Endothelial cell of umbilical vein (primary cell): ENCODE data around the gene TRAPPC11. TPM values are rescaled to one million over a fixed set of nuclear protein-coding genes. Genes with fewer than 3 reads are reported as not detected.

ENCODE experiments used
- BruUV-seq: library from RNA; stranded (reverse); fragments of 400-500 nt; replicated peaks from 2 replicates; lab custom pipeline; 2021; lab: Mats Ljungman, UMichigan
- CTCF ChIA-PET: fragments of 300-600, 350-600 bp; sonication (Branson Sonifier 250); formaldehyde crosslinking; loops from one replicate; lab custom pipeline; 2021; ENCODE audit warnings: antibody characterized with exemption, inconsistent platforms; lab: Charles Lee
- POLR2A ChIA-PET: fragments of 300-600, 350-600 bp; sonication (Branson Sonifier 250); formaldehyde crosslinking; loops from one replicate; lab custom pipeline; 2021; ENCODE audit warnings: antibody characterized with exemption, inconsistent platforms; lab: Charles Lee
- DNase-seq: peaks from one replicate; pipeline ENCODE4 v3.0.0-alpha.2; 2011; ENCODE audit warnings: low read depth, low spot score
- FAIRE-seq: peaks from 2 replicates; lab custom pipeline; 2011; peaks lifted over from hg19 to GRCh38; lab: Jason Lieb, UNC
- H2AFZ ChIP-seq: 2 replicates; pipeline ENCODE4 v1.6.0; 2012; ENCODE audit warnings: low read depth, low read length, control low read depth, inconsistent platforms
- H3K27ac ChIP-seq: 2 replicates; pipeline ENCODE4 v1.5.1; 2011; ENCODE audit warnings: low read depth, mild to moderate bottlenecking, control low read depth, low read length, moderate library complexity; ENCODE audit not compliant: insufficient read depth
- H3K27me3 ChIP-seq, 2 experiments: 2 replicates each; pipeline versions ENCODE4 v1.6.0 to v1.6.1; 2011; ENCODE audit warnings: low read length in 2 of 2, mixed read lengths in 1 of 2; ENCODE audit not compliant: control insufficient read depth in 2 of 2, insufficient read depth in 2 of 2
- H3K36me3 ChIP-seq, 2 experiments: 2 replicates in 1 of 2; 3 replicates in 1 of 2; pipeline ENCODE4 v1.5.1; 2011; ENCODE audit warnings: low read length in 2 of 2, mild to moderate bottlenecking in 1 of 2, moderate library complexity in 1 of 2; ENCODE audit not compliant: control insufficient read depth in 2 of 2, insufficient read depth in 2 of 2; ENCODE audit errors: extremely low read depth in 1 of 2
- H3K4me1 ChIP-seq: 3 replicates; pipeline ENCODE4 v1.5.1; 2011; ENCODE audit warnings: mild to moderate bottlenecking, low read length; ENCODE audit not compliant: control insufficient read depth, insufficient read depth; ENCODE audit errors: extremely low read depth
- H3K4me2 ChIP-seq: 2 replicates; pipeline ENCODE4 v1.6.1; 2011; ENCODE audit warnings: low read length, control low read depth, mixed read lengths; ENCODE audit not compliant: insufficient read depth
- H3K4me3 ChIP-seq, 3 experiments: fragments of 200-600 bp in 1 of 3; sonication (generic), shearing (Covaris generic) in 1 of 3; replicated peaks in 1 of 3; 2 replicates each; pipeline ENCODE4 v1.5.1; 2011 to 2016; ENCODE audit warnings: control low read depth in 3 of 3, low read length in 3 of 3, mild to moderate bottlenecking in 2 of 3, inconsistent platforms in 1 of 3, low read depth in 1 of 3, moderate library complexity in 1 of 3; ENCODE audit not compliant: insufficient read depth in 1 of 3
- H3K79me2 ChIP-seq: 2 replicates; pipeline ENCODE4 v1.6.0; 2012; ENCODE audit warnings: low read length, inconsistent platforms; ENCODE audit not compliant: control insufficient read depth, insufficient read depth
- H3K9ac ChIP-seq: replicated peaks from 2 replicates; pipeline ENCODE3; 2011; ENCODE audit warnings: low read length, control low read depth; ENCODE audit not compliant: insufficient read depth; ENCODE audit errors: extremely low read depth
- H3K9me1 ChIP-seq: replicated peaks from 3 replicates; pipeline ENCODE4 v1.6.0; 2011; ENCODE audit warnings: mild to moderate bottlenecking, low read length; ENCODE audit not compliant: control insufficient read depth, insufficient read depth; ENCODE audit errors: extremely low read depth
- H3K9me3 ChIP-seq: replicated peaks from 2 replicates; pipeline ENCODE4 v1.5.1; 2012; ENCODE audit warnings: low read length, inconsistent platforms; ENCODE audit not compliant: control insufficient read depth, insufficient read depth
- H4K20me1 ChIP-seq: replicated peaks from 2 replicates; pipeline ENCODE3; 2011; ENCODE audit warnings: mild to moderate bottlenecking, low read length; ENCODE audit not compliant: control insufficient read depth, insufficient read depth; ENCODE audit errors: extremely low read depth
- CTCF ChIP-seq, 2 donors: IDR thresholded peaks; 1 replicate in 1 of 2; 2 replicates in 1 of 2; pipeline ENCODE4 v1.5.1; 2011; ENCODE audit warnings: low read length in 2 of 2, mild to moderate bottlenecking in 2 of 2, moderate library complexity in 2 of 2, control low read depth in 1 of 2, inconsistent platforms in 1 of 2, low read depth in 1 of 2; ENCODE audit not compliant: insufficient read depth in 1 of 2; ENCODE audit errors: extremely low read depth in 1 of 2
- EZH2 ChIP-seq: IDR thresholded peaks from 2 replicates; pipeline ENCODE4 v1.6.1; 2012; ENCODE audit warnings: borderline replicate concordance, low read depth, mild to moderate bottlenecking, moderate library complexity, low read length, inconsistent platforms; ENCODE audit not compliant: severe bottlenecking
- FOS ChIP-seq: IDR thresholded peaks from 2 replicates; pipeline ENCODE4 v1.6.1; 2011; ENCODE audit warnings: mild to moderate bottlenecking, low read length, moderate library complexity, borderline replicate concordance; ENCODE audit not compliant: insufficient read depth
- GATA2 ChIP-seq: IDR thresholded peaks from 2 replicates; pipeline ENCODE4 v1.7.0; 2011; ENCODE audit warnings: low read depth, mild to moderate bottlenecking, moderate library complexity, mixed read lengths, low read length; ENCODE audit not compliant: insufficient read length, insufficient read depth
- JUN ChIP-seq: IDR thresholded peaks from 2 replicates; pipeline ENCODE4 v1.6.1; 2011; ENCODE audit warnings: borderline replicate concordance, low read depth; ENCODE audit not compliant: insufficient read length, insufficient read depth
- MAX ChIP-seq: IDR thresholded peaks from 2 replicates; pipeline ENCODE4 v1.6.1; 2011; ENCODE audit not compliant: insufficient read depth, insufficient read length
- MYC ChIP-seq: IDR thresholded peaks from one replicate; pipeline ENCODE4 v1.6.1; 2011; ENCODE audit warnings: mild to moderate bottlenecking, low read depth, low read length
- POLR2A ChIP-seq: IDR thresholded peaks from 2 replicates; pipeline ENCODE4 v1.6.1; 2012; ENCODE audit warnings: low read depth, mild to moderate bottlenecking, control low read depth, low read length
- POLR2AphosphoS5 ChIP-seq: IDR thresholded peaks from 2 replicates; pipeline ENCODE4 v1.6.1; 2012; ENCODE audit warnings: low read depth, mild to moderate bottlenecking, control low read depth, low read length, moderate library complexity; ENCODE audit not compliant: insufficient read depth
- dilution Hi-C: fragments of 300-500 bp; cut with MboI; formaldehyde crosslinking; loops from one replicate; pipeline ENCODE4 v1.15.0; 2019; ENCODE audit warnings: low sequenced_read_pairs; ENCODE audit not compliant: extremely low pct_ligation_motif_present
- intact Hi-C: fragments of 100-400 bp; cut with micrococcal nuclease; formaldehyde crosslinking; loops from one replicate; pipeline ENCODE4 v1.10.0; 2022
- polyA plus RNA-seq, 4 experiments: library from polyadenylated mRNA; depleted of rRNA in 3 of 4; stranded (reverse) in 3 of 4; unstranded in 1 of 4; fragments of >200 nt; gene quantifications; 2 replicates each; pipeline versions ENCODE4 v1.2.1 to v1.2.3, GENCODE V29; 2011 to 2012; ENCODE audit warnings: missing spikeins in 1 of 4
- total RNA-seq: library from RNA; stranded (reverse); gene quantifications from 2 replicates; pipeline ENCODE4 v1.2.3, GENCODE V29; 2021

Gene TRAPPC11
- total and polyA plus RNA-seq, 2 donors (not counting 3 experiments of a cell fraction or from before 2014, with no cell fraction given) = 21.2 to 32.1 TPM

- no peaks in the 10 kb centered on the region for H4K20me1 ChIP-seq
- no peak overlapping the region for H3K27ac ChIP-seq
- no peak for FAIRE-seq
- intact Hi-C loops (no loop called here), dilution Hi-C loops (no loop called here)
- no peak for DNase-seq
- no peak overlapping the region for H3K4me3 ChIP-seq
- ChIA-PET CTCF (no interaction called here), POLR2A (no interaction called here)
- no peaks in the 10 kb centered on the region for H3K27me3 ChIP-seq
- H3K9me3 ChIP-seq = no peaks in the 10 kb centered on the region
- no peaks in the 10 kb centered on the region for H3K9me1 ChIP-seq
- no peaks in the 10 kb centered on the region for H3K79me2 ChIP-seq
- H3K4me1 ChIP-seq = peaks cover 2% of the 10 kb centered on the region
- no peak for TF ChIP-seq MAX
- TF ChIP-seq GATA2 = no peak
- TF ChIP-seq MYC = no peak
- TF ChIP-seq EZH2 = no peak
- no peak for TF ChIP-seq JUN
- no peak for TF ChIP-seq CTCF (IDR thresholded peaks at IDR 0.05; ENCODE audit: extremely low read depth in 1 of 2, insufficient read depth in 1 of 2, low read depth in 1 of 2, low read length in 2 of 2)
- H2AFZ ChIP-seq = no peak overlapping the region
- no peaks in the 10 kb centered on the region for H3K36me3 ChIP-seq
- H3K4me2 ChIP-seq = no peak overlapping the region
- no peak overlapping the region for H3K9ac ChIP-seq
- BruUV-seq = no TSS peak
Measured at GRCh38 chr4:183751106-183751505, 92.0 kb downstream of the TRAPPC11 start.

GRCh38 chr4:183755596-183755995 lies 96.5 kb downstream of the TRAPPC11 start:
- Histone ChIP-seq H3K9me1 (no peaks in the 10 kb centered on the region), H3K36me3 (no peaks in the 10 kb centered on the region), H3K4me1 (no peaks in the 10 kb centered on the region), H3K9ac (no peak overlapping the region), H2AFZ (no peak overlapping the region), H4K20me1 (no peaks in the 10 kb centered on the region), H3K27ac (no peak overlapping the region), H3K9me3 (no peaks in the 10 kb centered on the region), H3K27me3 (no peaks in the 10 kb centered on the region), H3K79me2 (no peaks in the 10 kb centered on the region), H3K4me3 (no peak overlapping the region), H3K4me2 (no peak overlapping the region)
- dilution Hi-C loops = no loop called here
- no peak for DNase-seq
- ChIA-PET POLR2A (no interaction called here), CTCF (no interaction called here)
- intact Hi-C loops = no loop called here
- no peak for FAIRE-seq
- no TSS peak for BruUV-seq
- TF ChIP-seq FOS (no peak), JUN (no peak), POLR2AphosphoS5 (no peak), GATA2 (no peak), CTCF (IDR thresholded peaks at IDR 0.05; ENCODE audit: extremely low read depth in 1 of 2, insufficient read depth in 1 of 2, low read depth in 1 of 2, low read length in 2 of 2) (no peak), EZH2 (no peak), POLR2A (no peak)
